GM18498 (cell line): ENCODE results near the gene PHKA1.
"Not testable (repeated sequence)": the region's sequence is repeated elsewhere in the genome, so short reads cannot be mapped to it uniquely, and the experiment has no call there.

Experiments
- ATAC-seq: cut with Tn5 transposase; IDR thresholded peaks from one replicate; pipeline ENCODE4 v1.9.1; 2021; ENCODE audit warnings: mild to moderate bottlenecking, moderate library complexity; ENCODE audit not compliant: unreplicated experiment

PHKA1 gene

DNA sequence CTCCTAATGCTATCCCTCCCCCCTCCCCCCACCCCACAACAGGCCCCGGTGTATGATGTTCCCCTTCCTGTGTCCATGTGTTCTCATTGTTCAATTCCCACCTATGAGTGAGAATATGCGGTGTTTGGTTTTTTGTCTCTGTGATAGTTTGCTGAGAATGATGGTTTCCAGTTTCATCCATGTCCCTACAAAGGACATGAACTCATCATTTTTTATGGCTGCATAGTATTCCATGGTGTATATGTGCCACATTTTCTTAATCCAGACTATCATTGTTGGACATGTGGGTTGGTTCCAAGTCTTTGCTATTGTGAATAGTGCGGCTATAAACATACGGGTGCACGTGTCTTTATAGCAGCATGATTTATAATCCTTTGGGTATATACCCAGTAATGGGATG is 44.6 kb downstream of the PHKA1 start:
- ATAC-seq, result not testable (repeated sequence)

DNA sequence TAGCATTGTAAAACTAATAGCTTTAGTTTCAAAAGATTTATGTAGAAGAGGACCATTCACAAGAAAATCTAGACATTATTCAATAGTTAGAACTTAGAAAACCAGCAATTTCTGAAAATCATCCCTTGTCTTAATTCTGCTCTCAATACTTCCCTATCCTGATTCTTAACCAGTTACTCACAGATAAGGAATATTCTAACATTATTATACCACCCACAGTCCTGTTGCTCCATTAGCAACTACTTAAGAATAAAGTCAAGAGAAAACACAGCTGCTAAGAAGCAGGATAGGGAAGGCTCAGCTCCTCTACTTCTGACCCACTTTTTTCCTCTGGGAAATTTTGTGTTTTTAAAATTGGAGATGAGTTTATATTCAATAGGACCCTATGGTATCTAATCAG is 47.7 kb downstream of the PHKA1 start:
- no peak for ATAC-seq

DNA sequence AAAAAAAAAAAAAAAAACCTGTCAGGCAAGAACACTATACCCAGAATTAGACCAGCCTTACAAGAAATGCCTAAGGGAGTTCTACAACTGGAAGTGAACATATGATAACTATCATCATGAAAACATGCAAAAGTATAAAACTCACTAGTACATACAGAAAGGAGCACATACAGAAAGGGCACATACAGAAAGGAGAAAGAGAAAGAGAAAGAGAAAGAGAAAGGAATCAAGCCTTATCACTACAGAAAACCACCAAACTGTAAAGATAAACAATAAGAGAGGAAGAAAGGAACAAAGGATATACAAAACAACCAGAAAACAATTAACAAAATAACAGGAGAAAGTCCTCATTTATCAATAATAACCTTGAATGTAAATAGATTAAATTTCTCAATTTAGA is 50.4 kb downstream of the PHKA1 start:
- ATAC-seq, result no peak

DNA sequence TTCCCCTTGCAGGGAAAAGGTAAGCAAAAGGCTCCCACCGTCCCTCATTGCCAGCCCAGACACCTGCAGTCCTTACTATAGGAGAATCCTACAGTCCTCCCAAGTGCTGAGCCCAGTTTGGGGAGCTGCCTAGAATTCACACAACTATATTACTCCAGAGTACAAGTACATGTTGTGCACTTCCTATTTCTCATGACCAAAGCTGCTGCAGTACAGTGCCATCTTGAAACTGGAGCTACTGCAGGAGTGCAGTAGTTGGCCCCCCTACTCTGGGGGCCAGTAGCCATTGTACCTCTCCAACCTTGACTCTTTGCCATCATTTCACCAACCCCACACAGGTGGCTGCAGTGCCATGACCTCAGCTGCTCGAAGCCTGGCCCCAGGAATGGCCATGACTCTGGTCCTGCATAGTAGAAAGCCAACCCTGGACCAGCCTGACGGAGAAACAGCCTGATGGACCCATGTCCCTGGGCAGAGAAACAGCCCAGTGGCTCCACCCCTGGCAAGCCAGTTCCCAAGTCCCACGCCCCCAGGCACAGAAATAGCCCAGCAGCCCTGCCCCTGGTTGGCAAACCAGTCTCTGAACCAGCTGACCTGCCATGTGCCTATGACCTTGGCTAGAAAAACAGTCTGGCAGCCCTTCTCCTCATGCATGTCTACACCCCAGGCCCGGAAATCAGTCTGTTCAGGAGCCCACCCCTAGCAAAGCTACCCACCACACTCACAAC is 51.9 kb downstream of the PHKA1 start:
- no peak for ATAC-seq

DNA sequence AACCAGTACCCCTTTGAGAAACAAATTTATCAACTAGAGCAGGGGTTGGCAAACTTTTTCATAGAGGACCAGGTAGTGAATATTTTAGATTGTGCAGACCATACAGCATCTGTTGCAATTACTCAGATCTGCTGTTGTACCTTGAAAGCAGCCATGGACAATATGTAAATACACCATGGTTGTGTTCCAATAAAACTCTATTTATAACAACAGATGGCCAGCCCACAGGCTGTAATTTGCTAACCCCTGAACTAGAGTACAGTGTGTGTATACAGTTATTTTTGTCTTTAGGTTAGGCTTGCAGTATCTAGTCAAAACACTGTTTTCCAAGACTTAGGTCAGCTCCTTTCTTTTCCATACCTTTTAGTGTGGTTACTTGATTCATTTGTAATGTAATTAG is 54.4 kb downstream of the PHKA1 start:
- no peak for ATAC-seq

DNA sequence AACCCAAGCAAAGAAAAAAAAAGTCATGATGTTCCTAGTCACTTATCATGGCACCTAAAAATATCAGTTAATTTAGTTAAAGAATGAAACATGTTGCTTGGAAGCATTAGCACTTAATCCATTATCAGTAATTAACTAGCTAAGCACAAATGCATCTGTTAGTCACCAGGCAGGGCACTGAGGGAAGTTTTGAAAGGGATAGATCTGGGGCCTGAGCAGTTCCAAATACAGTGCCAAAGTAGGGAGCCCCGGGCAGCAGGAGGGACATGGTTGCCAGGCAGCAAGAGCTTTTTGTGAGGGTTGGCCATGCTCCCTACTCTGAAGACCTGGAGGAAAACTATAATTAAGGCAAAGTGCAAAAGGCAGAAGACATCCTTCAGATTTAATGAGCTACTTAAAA is 62.0 kb downstream of the PHKA1 start:
- ATAC-seq, result no peak

DNA sequence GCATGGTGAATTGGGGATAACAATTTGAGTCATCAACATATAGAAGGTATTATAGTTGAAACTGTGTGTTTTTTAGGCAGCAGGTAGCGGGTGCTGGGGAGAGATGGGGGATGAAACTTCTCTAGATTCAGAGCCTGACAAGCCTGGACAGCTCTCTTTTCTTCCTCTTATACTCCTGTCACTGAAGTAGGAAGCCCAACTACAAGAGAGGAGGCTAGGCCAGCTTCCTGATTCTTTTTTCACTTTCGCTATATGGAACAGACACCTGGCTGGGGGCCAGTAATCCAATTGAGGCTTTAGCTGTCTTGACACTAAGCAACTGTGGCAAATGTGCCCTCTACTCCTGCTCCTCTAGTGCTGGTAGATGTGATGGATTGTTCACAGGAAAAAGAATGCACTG is 69.2 kb downstream of the PHKA1 start:
- no peak for ATAC-seq

DNA sequence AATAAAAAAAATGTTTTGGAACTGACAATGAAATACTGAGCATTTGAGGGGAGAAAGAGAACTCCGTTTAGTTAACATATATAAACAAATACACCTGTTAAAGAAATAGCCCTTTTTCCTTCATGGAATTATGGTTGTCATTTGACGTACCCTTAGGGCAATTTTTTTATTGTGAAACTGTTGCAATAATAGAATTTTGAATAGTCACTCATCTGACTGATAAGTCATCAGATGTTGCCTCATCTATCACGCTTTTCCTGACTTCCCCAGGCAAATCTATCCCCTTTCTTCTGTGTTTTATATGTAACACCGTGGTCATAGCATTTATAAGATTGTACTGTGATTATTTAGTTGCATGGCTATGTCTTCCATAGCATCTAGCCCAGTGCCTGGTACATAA is 72.5 kb downstream of the PHKA1 start:
- no peak for ATAC-seq

DNA sequence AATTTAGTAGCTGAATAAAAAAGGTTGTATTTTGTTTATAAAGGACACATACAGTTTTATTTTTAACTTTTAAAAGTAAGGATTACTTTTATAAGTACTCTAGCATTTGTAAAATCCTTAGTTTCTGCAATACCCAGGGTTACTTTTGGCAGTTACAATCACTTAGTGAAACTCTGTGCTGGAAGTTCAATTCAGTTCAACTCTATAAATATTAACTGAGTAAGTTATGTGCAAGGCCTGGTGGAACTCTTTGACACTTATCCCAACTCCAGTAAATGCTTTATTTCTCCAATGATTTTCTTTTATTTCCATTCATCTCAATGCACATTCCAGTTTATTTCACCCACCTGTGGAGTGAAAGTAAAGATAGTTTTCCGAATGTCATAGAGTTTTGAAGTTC is 78.2 kb downstream of the PHKA1 start:
- ATAC-seq, result no peak

DNA sequence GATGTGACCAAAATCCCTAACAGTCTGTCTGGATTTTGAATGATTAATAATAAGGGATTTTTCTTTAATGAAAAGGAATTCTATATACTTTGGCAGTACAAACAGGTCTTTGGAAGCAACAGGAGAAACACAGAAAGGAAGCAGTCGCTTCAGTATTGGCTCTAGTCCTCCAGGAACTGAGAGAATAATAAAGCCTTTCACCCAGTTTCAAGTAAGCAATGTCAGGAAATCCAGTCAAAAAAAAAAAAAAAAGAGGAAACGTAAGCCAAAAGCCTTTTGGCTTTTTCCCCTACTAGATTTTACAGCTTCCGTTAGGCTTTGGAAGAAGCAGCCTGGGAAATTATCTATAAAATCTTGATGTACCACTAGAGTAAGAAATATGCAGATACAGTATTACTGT is 79.8 kb downstream of the PHKA1 start:
- ATAC-seq, result no peak

DNA sequence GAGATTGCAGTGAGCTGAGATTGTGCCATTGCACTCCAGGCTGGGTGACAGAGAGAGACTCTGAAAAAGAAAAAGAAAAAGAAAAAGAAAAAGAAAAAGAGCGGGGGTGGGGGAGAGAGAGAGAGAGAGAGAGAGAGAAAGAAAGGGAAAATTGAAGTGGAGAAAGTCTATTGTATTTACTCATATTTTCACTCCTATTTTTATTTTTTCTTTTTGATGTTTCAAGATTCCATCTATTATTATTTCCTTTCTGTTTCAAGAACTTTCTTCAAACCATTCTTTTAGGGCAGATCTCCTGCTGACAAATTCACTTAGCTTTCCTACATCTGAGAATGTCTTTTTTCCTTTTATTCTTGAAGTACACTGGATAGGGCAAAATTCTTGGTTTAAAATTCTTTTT is 83.9 kb downstream of the PHKA1 start:
- no peak for ATAC-seq

DNA sequence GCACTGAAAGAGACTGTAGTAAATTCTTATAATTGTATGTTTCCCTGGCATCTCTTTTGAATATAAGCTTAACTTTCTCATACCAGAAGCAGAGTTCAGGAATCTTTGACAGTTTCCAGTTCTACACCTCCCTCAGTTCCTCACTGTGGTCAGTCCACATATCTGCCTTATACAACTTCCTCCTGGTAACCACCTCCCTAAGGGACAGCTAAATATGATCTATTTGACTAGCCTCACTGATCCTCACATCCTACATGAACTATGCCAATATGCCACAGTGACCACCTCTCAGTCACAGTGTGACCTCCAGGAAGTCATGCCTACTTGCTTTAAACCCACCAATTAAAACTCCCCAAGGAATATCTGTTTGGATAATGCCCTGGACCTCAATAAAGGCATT is 89.9 kb downstream of the PHKA1 start:
- ATAC-seq, result no peak

DNA sequence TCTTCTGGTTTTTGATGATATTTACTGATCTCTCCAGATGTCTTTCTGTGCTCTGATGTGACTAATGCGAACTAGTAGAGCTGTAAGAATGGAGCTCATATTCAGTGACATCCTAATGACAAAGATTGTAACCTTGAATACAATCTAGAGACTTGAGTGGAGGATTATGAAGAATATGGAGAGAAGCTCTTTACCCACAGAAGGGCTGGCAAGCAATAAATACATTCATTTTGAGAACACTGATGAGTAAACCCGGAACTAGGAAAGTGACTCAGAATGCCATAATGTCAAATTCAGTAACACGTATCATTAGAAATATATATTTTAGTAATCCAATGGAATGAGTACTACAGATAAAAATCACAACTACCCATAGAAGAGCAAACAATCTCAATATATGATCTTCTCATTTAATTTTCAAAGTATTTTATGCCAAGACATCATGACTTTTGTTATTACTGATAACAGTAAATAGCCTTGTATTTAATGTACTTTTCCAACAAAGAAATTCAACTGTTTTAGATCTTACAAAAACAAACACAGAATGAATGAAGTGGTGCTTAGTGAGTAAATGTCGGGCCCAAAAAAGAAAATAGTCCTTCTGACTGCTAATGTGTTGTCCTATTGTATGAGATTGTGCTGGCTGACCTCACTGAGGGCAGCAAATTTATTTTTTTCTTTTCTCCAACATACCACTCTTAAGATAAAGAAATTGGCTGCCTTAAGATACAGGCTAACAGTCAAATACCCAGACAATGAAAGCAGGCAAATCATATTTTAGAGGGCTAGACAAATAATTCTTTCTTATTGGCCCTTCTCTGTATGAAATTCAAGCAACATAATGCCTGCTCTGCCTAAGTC is 92.3 kb downstream of the PHKA1 start:
- peak; percentile 88 for ATAC-seq

DNA sequence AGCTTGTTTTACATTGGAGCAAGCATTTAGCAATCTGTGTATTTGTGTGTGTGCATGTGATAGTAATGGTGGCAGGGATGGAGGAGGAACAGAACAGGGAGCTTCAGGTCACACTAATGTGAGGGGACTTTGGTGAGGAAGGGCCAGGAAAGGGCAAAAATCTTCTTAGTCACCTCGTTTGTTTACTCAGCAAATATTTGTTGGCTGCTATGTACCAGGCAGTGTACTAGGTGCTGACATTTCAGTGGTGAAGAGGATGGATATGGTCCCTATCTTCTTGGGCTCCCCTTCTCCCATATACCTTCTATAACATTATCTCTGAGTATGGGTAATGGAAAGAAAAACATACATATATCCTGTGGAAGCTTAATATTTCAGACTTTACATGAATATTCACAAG is 92.9 kb downstream of the PHKA1 start:
- ATAC-seq, result no peak

DNA sequence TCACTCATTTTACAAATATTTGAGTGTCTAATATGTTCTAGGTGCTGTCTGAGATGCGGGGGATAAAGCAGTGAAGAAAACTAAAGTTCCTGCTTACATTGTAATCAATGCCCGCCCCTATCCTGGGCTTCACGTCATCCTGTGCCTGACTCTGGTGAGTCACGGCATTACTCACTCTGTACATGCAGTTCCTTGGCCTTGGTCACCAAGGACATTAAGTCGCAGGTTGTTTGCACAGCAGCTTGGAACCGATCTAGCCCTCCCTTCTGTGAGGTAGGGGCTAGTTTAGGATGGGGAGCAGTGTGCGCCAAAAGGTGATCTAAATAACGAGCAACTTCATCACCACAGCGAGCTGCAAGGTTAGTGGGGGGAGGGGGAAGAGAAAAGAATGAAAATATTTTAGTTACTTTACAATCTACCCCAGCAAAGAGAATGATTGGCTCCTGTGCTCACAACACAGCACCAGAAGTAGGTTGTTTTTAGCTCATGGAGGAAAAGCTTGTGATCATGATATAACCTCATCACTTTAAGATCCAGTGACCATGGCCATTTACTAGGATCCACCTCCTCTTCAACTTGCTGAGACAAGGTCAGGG is 93.5 kb downstream of the PHKA1 start:
- no peak for ATAC-seq

DNA sequence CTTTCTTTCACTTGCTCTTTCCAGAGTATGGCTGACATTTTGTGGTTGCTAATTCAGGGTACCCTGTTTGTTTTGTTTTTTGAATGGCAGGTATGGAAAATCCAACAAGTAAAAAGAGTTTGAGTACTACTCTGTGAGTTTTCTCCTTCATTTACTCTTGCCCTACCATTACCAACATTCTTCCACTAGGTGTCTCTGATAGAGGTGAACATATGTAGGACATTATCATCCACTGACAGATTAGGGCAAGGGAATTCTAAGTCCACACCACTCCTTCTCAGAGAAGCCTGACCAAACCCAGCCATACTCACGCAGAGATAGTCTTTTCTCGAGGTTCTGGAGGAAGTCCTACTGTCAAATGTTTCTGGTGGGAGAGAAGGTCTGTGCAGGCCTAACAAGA is 104.8 kb downstream of the PHKA1 start:
- ATAC-seq, result peak; percentile 47

DNA sequence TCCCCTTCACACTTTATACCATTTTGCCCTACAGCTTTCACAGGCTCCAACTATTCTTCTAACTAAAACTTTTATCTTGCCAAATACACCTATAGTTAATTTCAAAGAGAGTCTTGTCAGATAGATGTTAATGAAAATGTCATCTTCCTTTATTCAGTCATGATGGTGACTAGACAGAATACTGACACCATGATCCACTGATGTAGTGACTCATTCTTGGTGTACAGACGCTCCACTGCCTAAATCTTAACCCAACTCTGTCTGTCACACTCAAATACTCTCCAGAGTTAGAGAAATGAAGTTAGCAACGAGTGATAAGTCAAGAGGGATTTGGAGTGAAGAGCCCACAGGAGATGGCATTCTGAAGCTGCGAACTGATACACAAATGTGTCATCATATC is 109.4 kb downstream of the PHKA1 start:
- no peak for ATAC-seq

DNA sequence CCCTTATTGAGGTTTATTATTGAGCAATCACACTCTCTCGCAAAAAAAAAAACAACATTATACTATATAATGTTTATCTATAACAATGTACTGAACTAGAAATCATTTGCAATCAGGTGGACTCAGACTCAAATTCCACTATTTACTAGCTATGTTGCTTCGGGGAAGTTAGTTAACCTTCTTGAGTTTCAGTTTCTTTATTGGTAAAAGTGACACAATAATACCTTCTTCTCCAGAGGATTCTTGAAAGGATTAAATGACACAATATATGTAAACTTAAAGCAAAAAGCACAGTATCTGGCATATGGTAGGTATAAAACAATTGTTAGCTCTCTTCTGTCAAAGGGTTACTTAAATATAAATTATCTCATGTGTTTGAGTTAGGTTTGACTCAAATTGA is 110.0 kb downstream of the PHKA1 start:
- no peak for ATAC-seq

DNA sequence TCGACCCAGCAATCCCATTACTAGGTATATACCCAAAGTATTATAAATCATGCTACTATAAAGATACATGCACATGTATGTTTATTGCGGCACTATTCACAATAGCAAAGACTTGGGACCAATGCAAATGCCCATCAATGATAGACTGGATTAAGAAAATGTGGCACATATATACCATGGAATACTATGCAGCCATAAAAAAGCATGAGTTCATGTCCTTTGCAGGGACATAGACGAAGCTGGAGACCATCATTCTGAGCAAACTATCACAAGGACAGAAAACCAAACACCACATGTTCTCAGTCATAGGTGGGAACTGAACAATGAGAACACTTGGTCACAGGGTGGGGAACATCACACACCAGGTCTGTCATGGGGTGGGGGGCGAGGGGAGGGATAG is 123.1 kb downstream of the PHKA1 start:
- ATAC-seq, result not testable (repeated sequence)

DNA sequence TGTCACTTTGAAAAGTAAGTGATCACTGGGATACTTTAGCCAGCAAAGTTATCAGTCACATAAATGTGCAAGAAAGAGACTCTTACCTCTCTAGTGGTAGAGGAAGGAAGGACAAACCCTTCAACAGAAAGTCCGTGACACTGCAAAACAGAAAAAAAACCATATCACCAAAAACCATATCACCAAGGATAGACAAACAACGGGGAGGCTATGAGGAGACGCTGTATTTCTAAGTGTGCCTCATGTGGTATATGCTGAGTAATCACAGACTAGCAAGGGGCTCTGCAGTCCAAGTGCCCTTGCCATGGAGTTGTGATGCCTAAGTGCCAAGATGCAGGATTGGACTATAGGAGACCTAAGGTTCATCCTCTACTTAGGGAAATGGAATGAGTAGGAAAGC is 129.9 kb downstream of the PHKA1 start:
- no peak for ATAC-seq

DNA sequence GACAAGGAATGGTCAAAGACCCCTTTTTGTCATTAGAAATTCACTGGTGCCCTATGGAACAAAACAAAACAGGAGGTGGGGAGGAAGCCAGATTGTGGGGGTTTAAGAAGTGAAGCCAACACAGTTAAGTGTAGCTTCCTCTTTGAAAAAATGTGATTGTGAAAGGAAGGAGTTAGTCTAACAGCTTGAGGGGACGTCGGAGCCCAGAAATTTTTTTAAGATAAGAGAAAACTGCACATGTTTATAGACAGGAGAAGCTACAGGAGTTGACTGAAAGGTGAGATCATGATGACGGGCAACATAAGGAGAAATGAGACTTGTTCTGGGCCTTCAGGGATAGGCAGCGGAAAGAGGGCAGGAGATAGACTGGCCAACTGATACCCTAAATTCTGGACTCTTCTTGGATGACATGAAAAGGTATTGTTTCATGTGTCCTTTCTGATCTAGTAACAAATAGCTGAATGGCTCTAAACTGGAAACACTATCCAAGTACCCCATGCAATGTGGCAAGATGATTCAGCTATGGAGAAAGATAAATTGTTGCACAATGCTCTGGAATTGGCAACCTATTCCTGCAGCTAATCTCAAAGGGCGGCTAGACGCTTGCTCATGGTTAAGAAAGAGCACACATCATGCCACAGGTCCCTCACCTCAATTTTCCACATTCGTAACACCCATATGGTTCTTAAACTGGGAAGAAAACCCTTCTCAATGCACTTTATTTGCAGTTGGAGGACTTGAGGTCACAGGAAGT is 137.8 kb downstream of the PHKA1 start:
- ATAC-seq, result no peak
